Measurements from ENCODE around the gene PTPRH.

DNA sequence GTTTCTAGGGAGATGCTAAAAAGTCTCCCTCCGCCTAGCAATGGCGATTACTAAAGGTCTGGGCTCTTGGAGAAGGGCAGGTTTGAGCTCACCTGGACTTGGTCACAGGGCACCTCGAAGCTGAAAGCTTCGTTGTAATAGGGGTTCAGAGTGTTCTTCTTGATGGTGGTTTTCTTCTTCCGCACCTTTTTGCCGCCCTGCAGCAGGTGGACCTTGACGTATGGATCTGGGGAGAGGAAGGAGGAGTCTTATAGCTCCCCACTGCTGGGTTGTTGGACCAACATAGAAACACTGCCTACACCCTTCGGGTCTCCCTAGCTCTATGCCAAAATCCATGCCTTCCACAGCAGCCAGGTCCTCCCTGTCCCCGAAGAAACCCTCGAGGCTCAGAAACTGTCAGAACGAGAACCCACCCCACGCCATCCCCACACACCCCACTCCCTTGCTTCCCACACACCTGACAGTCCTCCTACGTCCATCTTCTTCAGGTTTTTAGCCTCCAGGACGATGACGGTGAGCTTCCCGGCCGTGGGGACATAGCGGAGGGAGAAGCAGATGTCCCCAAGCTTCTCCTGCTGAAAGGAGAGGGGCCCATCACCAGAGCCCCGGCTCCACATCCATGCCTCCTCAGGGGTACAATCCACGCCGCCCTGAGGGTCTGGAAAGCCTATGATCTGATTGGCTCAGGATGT, 34.7 kb downstream of the PTPRH start:
- no peak for TF ChIP-seq CTCF (IDR thresholded peaks at IDR 0.05 in 2 of 3, conservative IDR thresholded peaks at IDR 0.05 in 1 of 3; ENCODE audit: borderline replicate concordance in 1 of 3, insufficient read depth in 1 of 3, low read depth in 2 of 3, low read length in 2 of 3)
- no peak for TF ChIP-seq EZH2 (IDR thresholded peaks at IDR 0.05)
- TF ChIP-seq POLR2A (IDR thresholded peaks at IDR 0.05; ENCODE audit: borderline replicate concordance, extremely low read depth, insufficient read depth, insufficient read length): no peak
- TF ChIP-seq ZBTB33 (IDR thresholded peaks at IDR 0.05; ENCODE audit: extremely low read depth, insufficient replicate concordance, low read length): no peak
- no peak for TF ChIP-seq ZNF274 (IDR thresholded peaks at IDR 0.05; ENCODE audit: low read depth, low read length)
